Neural cell (in vitro differentiated cells): ENCODE data around the gene DCHS1. TPM values are rescaled to one million over a fixed set of nuclear protein-coding genes. Genes with fewer than 3 reads are reported as not detected.

Experiments used
- H2AFZ ChIP-seq: fragments of 200-600, 300-800 bp; sonication (generic), shearing (Covaris generic); 2 replicates; pipeline ENCODE4 v1.6.0; 2014; ENCODE audit warnings: low read depth, mild to moderate bottlenecking, antibody characterized with exemption, low read length, moderate library complexity
- H3F3A ChIP-seq: fragments of 200-600 bp; shearing (Covaris generic); 2 replicates; pipeline ENCODE4 v1.6.1; 2016; ENCODE audit warnings: mild to moderate bottlenecking, moderate library complexity, mixed read lengths, antibody characterized with exemption, low read length; ENCODE audit not compliant: insufficient read depth, poor library complexity, severe bottlenecking
- H3K27ac ChIP-seq: fragments of 200-600, 300-800 bp; sonication (generic), shearing (Covaris generic); 2 replicates; pipeline ENCODE4 v1.5.1; 2014; ENCODE audit warnings: mild to moderate bottlenecking, low read length, moderate library complexity
- H3K27me3 ChIP-seq: fragments of 300-800, 200-600 bp; sonication (generic), shearing (Covaris generic); 2 replicates; pipeline ENCODE4 v1.6.0; 2014; ENCODE audit warnings: mild to moderate bottlenecking, low read depth, low read length, moderate library complexity; ENCODE audit not compliant: insufficient read depth
- H3K36me3 ChIP-seq: fragments of 300-800, 200-600 bp; sonication (generic), shearing (Covaris generic); 2 replicates; pipeline ENCODE4 v1.5.1; 2014; ENCODE audit warnings: mild to moderate bottlenecking, antibody characterized with exemption, low read length, moderate library complexity; ENCODE audit not compliant: insufficient read depth
- H3K4me2 ChIP-seq: fragments of 300-800, 200-600 bp; sonication (generic), shearing (Covaris generic); 2 replicates; pipeline ENCODE4 v1.6.0; 2014; ENCODE audit warnings: mild to moderate bottlenecking, low read length
- H3K4me3 ChIP-seq: fragments of 300-800, 200-600 bp; sonication (generic), shearing (Covaris generic); 2 replicates; pipeline ENCODE4 v1.5.1; 2014; ENCODE audit warnings: mild to moderate bottlenecking, low read length, moderate library complexity
- H3K79me2 ChIP-seq: fragments of 200-600 bp; shearing (Covaris generic); replicated peaks from 2 replicates; pipeline ENCODE4 v1.6.0; 2014; ENCODE audit warnings: mild to moderate bottlenecking, low read length, moderate library complexity; ENCODE audit not compliant: insufficient read depth
- H3K9ac ChIP-seq: fragments of 300-800, 200-600 bp; sonication (generic), shearing (Covaris generic); 2 replicates; pipeline ENCODE4 v1.6.1; 2016; ENCODE audit warnings: mild to moderate bottlenecking, low read length, mixed read lengths
- H3K9me2 ChIP-seq: fragments of 200-600 bp; shearing (Covaris generic); 2 replicates; pipeline ENCODE4 v1.6.1; 2016; ENCODE audit warnings: mild to moderate bottlenecking, low read length, mixed read lengths; ENCODE audit not compliant: insufficient read depth
- H3K9me3 ChIP-seq: fragments of 200-600, 300-800 bp; sonication (generic), shearing (Covaris generic); 2 replicates; pipeline ENCODE4 v1.6.1; 2016; ENCODE audit warnings: mild to moderate bottlenecking, mixed run types, low read length, moderate library complexity, mixed read lengths
- H4K20me1 ChIP-seq: fragments of 200-600 bp; shearing (Covaris generic); 2 replicates; pipeline ENCODE4 v1.6.1; 2016; ENCODE audit warnings: mild to moderate bottlenecking, mixed run types; ENCODE audit not compliant: insufficient read depth
- EP300 ChIP-seq: fragments of 450-650 bp; conservative IDR thresholded peaks from 2 replicates; pipeline ENCODE4 v1.6.1; 2014; ENCODE audit warnings: antibody characterized with exemption, mild to moderate bottlenecking, moderate library complexity; ENCODE audit not compliant: poor library complexity, severe bottlenecking
- EZH2 ChIP-seq: fragments of 200-600, 300-800 bp; shearing (Covaris generic), sonication (generic); IDR thresholded peaks from 2 replicates; pipeline ENCODE4 v1.6.1; 2014; ENCODE audit warnings: antibody characterized with exemption, low read length, borderline replicate concordance, mild to moderate bottlenecking; ENCODE audit not compliant: insufficient read depth, poor library complexity, severe bottlenecking
- MXI1 ChIP-seq: fragments of 450-650 bp; conservative IDR thresholded peaks from 2 replicates; pipeline ENCODE4 v1.6.1; 2014; ENCODE audit warnings: antibody characterized with exemption, mild to moderate bottlenecking; ENCODE audit not compliant: poor library complexity, severe bottlenecking
- POLR2AphosphoS5 ChIP-seq: IDR thresholded peaks from 2 replicates; pipeline ENCODE4 v1.6.1; 2012
- RAD21 ChIP-seq: fragments of 450-650 bp; conservative IDR thresholded peaks from 2 replicates; pipeline ENCODE4 v1.6.1; 2014; ENCODE audit warnings: antibody characterized with exemption, mild to moderate bottlenecking, moderate library complexity
- SMC3 ChIP-seq: fragments of 450-650 bp; conservative IDR thresholded peaks from 2 replicates; pipeline ENCODE4 v1.6.1; 2014; ENCODE audit warnings: antibody characterized with exemption, mild to moderate bottlenecking, moderate library complexity; ENCODE audit not compliant: poor library complexity
- TAF1 ChIP-seq: IDR thresholded peaks from 2 replicates; pipeline ENCODE4 v1.6.1; 2012; ENCODE audit warnings: low read depth
- polyA plus RNA-seq: library from polyadenylated mRNA; depleted of rRNA; stranded (reverse); fragments of >200 nt; gene quantifications from 2 replicates; pipeline ENCODE4 v1.2.3, GENCODE V29; 2014
- TF ChIP-seq, protein P1 (sequence below): IDR thresholded peaks from 2 replicates; pipeline ENCODE4 v1.6.1; 2012; ENCODE audit warnings: borderline replicate concordance
- TF ChIP-seq, protein P2 (sequence below): fragments of 450-650 bp; IDR thresholded peaks from 2 replicates; pipeline ENCODE4 v1.5.1; 2014; ENCODE audit warnings: antibody characterized with exemption, mild to moderate bottlenecking, moderate library complexity; ENCODE audit not compliant: poor library complexity, severe bottlenecking

Gene DCHS1
- polyA plus RNA-seq, 1 donor from 2014 or later, result 30.1 TPM

- H3K9ac ChIP-seq, result no peak overlapping the region
- no peak for TF ChIP-seq TAF1
- TF ChIP-seq EP300, result no peak
- TF ChIP-seq, protein P1, sequence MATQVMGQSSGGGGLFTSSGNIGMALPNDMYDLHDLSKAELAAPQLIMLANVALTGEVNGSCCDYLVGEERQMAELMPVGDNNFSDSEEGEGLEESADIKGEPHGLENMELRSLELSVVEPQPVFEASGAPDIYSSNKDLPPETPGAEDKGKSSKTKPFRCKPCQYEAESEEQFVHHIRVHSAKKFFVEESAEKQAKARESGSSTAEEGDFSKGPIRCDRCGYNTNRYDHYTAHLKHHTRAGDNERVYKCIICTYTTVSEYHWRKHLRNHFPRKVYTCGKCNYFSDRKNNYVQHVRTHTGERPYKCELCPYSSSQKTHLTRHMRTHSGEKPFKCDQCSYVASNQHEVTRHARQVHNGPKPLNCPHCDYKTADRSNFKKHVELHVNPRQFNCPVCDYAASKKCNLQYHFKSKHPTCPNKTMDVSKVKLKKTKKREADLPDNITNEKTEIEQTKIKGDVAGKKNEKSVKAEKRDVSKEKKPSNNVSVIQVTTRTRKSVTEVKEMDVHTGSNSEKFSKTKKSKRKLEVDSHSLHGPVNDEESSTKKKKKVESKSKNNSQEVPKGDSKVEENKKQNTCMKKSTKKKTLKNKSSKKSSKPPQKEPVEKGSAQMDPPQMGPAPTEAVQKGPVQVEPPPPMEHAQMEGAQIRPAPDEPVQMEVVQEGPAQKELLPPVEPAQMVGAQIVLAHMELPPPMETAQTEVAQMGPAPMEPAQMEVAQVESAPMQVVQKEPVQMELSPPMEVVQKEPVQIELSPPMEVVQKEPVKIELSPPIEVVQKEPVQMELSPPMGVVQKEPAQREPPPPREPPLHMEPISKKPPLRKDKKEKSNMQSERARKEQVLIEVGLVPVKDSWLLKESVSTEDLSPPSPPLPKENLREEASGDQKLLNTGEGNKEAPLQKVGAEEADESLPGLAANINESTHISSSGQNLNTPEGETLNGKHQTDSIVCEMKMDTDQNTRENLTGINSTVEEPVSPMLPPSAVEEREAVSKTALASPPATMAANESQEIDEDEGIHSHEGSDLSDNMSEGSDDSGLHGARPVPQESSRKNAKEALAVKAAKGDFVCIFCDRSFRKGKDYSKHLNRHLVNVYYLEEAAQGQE, result no peak
- H3K9me2 ChIP-seq, result no peaks in the 10 kb centered on the region
- no peak overlapping the region for H3K27ac ChIP-seq
- no peaks in the 10 kb centered on the region for H3K27me3 ChIP-seq
- peaks cover 21% of the 10 kb centered on the region for H3K36me3 ChIP-seq
- no peaks in the 10 kb centered on the region for H3K9me3 ChIP-seq
- H3K4me3 ChIP-seq, result no peak overlapping the region
- no peak overlapping the region for H2AFZ ChIP-seq
- no peaks in the 10 kb centered on the region for H3F3A ChIP-seq
- H3K79me2 ChIP-seq, result no peaks in the 10 kb centered on the region
- H3K4me2 ChIP-seq, result no peak overlapping the region
- peaks cover 15% of the 10 kb centered on the region for H4K20me1 ChIP-seq
Observed at GRCh38 chr11:6630632-6631291, 24.8 kb downstream of the DCHS1 start.

GRCh38 chr11:6629892-6630631 lies 25.5 kb downstream of the DCHS1 start:
- peaks cover 21% of the 10 kb centered on the region for H3K36me3 ChIP-seq
- no peaks in the 10 kb centered on the region for H3F3A ChIP-seq
- no peak overlapping the region for H3K4me3 ChIP-seq
- no peak for TF ChIP-seq TAF1
- no peak for TF ChIP-seq MXI1
- no peaks in the 10 kb centered on the region for H3K9me3 ChIP-seq
- H3K79me2 ChIP-seq, result no peaks in the 10 kb centered on the region
- no peak overlapping the region for H3K9ac ChIP-seq
- H3K27ac ChIP-seq, result no peak overlapping the region
- no peak overlapping the region for H3K4me2 ChIP-seq
- H3K9me2 ChIP-seq, result no peaks in the 10 kb centered on the region
- H3K27me3 ChIP-seq, result no peaks in the 10 kb centered on the region
- H4K20me1 ChIP-seq, result peaks cover 8% of the 10 kb centered on the region
- H2AFZ ChIP-seq, result no peak overlapping the region

DNA sequence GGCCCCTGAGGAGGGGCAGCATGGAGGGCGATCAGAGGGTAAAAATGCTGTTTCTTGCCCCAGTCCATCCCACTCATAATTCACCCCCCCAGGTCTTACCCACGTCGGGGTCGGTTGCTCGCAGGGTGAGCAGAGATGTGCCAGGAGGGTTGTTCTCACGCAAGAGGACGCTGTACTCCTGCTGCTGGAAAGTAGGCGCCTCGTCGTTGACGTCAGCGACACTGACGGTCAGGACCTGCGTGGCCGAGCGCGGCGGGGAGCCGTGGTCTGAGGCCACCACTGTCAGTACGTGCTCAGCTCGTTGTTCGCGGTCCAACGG lies 26.1 kb downstream of the DCHS1 start:
- Histone ChIP-seq H3K4me3 (no peak overlapping the region), H3K9ac (no peak overlapping the region), H3K27ac (no peak overlapping the region), H3K9me3 (no peaks in the 10 kb centered on the region), H3F3A (no peaks in the 10 kb centered on the region), H3K79me2 (no peaks in the 10 kb centered on the region), H3K9me2 (no peaks in the 10 kb centered on the region), H2AFZ (no peak overlapping the region), H3K36me3 (peaks cover 21% of the 10 kb centered on the region), H3K4me2 (no peak overlapping the region), H3K27me3 (no peaks in the 10 kb centered on the region), H4K20me1 (peaks cover 4% of the 10 kb centered on the region)
- no peak for TF ChIP-seq RAD21
- TF ChIP-seq EP300, result no peak
- TF ChIP-seq SMC3, result no peak
- TF ChIP-seq TAF1, result no peak
- TF ChIP-seq, protein P2, sequence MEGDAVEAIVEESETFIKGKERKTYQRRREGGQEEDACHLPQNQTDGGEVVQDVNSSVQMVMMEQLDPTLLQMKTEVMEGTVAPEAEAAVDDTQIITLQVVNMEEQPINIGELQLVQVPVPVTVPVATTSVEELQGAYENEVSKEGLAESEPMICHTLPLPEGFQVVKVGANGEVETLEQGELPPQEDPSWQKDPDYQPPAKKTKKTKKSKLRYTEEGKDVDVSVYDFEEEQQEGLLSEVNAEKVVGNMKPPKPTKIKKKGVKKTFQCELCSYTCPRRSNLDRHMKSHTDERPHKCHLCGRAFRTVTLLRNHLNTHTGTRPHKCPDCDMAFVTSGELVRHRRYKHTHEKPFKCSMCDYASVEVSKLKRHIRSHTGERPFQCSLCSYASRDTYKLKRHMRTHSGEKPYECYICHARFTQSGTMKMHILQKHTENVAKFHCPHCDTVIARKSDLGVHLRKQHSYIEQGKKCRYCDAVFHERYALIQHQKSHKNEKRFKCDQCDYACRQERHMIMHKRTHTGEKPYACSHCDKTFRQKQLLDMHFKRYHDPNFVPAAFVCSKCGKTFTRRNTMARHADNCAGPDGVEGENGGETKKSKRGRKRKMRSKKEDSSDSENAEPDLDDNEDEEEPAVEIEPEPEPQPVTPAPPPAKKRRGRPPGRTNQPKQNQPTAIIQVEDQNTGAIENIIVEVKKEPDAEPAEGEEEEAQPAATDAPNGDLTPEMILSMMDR, result no peak
- TF ChIP-seq POLR2AphosphoS5, result no peak
- TF ChIP-seq EZH2, result no peak
- TF ChIP-seq, protein P1, result no peak
- TF ChIP-seq MXI1, result no peak
